GM23338 (cell line): ENCODE data around the gene MYLK2. TPM values are rescaled to one million over a fixed set of nuclear protein-coding genes. Genes with fewer than 3 reads are reported as not detected.

Experiments
- ATAC-seq: fragments of 200-7000 bp; cut with Tn5 transposase; 3 replicates; pipeline ENCODE4 v1.9.1; 2020
- DNase-seq: peaks from one replicate; pipeline ENCODE4 v3.0.0-alpha.2; 2015; ENCODE audit warnings: low spot score
- H2AFZ ChIP-seq: fragments of 200-600 bp; sonication (generic); 2 replicates; pipeline ENCODE4 v1.8.0; 2016; ENCODE audit warnings: antibody characterized with exemption, mild to moderate bottlenecking, moderate library complexity
- H3F3A ChIP-seq: fragments of 200-600 bp; sonication (generic); replicated peaks from 2 replicates; pipeline ENCODE4 v1.8.0; 2017; ENCODE audit warnings: antibody characterized with exemption, mixed run types, low read depth
- H3K27ac ChIP-seq: fragments of 200-600 bp; sonication (generic); 2 replicates; pipeline ENCODE4 v1.6.1; 2016; ENCODE audit warnings: low read depth
- H3K27me3 ChIP-seq: fragments of 200-600 bp; sonication (generic); 2 replicates; pipeline ENCODE4 v1.8.0; 2016; ENCODE audit warnings: mild to moderate bottlenecking, mixed run types, moderate library complexity; ENCODE audit not compliant: insufficient read depth
- H3K36me3 ChIP-seq: fragments of 200-600 bp; sonication (generic); 2 replicates; pipeline ENCODE4 v1.8.0; 2016; ENCODE audit warnings: mild to moderate bottlenecking; ENCODE audit not compliant: insufficient read depth
- H3K4me1 ChIP-seq: fragments of 200-600 bp; sonication (generic); 2 replicates; pipeline ENCODE4 v1.8.0; 2016; ENCODE audit warnings: mild to moderate bottlenecking, moderate library complexity; ENCODE audit not compliant: insufficient read depth
- H3K4me2 ChIP-seq: fragments of 200-600 bp; sonication (generic); 2 replicates; pipeline ENCODE4 v1.7.1; 2017; ENCODE audit warnings: mixed run types
- H3K4me3 ChIP-seq: fragments of 200-600 bp; sonication (generic); 2 replicates; pipeline ENCODE4 v1.6.1; 2016; ENCODE audit warnings: mixed run types
- H3K79me2 ChIP-seq: fragments of 200-600 bp; sonication (generic); replicated peaks from 2 replicates; pipeline ENCODE4 v1.8.0; 2017; ENCODE audit warnings: mild to moderate bottlenecking; ENCODE audit not compliant: insufficient read depth
- H3K9me2 ChIP-seq: fragments of 200-600 bp; sonication (generic); 2 replicates; pipeline ENCODE4 v1.8.0; 2017; ENCODE audit not compliant: insufficient read depth
- H4K20me1 ChIP-seq: fragments of 200-600 bp; sonication (generic); replicated peaks from 2 replicates; pipeline ENCODE4 v1.8.0; 2017; ENCODE audit warnings: mild to moderate bottlenecking; ENCODE audit not compliant: insufficient read depth
- H3K27ac Mint-ChIP-seq: 2 replicates; pipeline ENCODE4 v1.8.0; 2020; ENCODE audit warnings: inconsistent platforms, mild to moderate bottlenecking, moderate library complexity, mixed read lengths
- H3K27me3 Mint-ChIP-seq: 3 replicates; pipeline ENCODE4 v1.8.0; 2022; ENCODE audit warnings: low read depth, mild to moderate bottlenecking, moderate library complexity, mixed read lengths, inconsistent platforms; ENCODE audit not compliant: insufficient read depth, poor library complexity
- H3K36me3 Mint-ChIP-seq: 3 replicates; pipeline ENCODE4 v1.8.0; 2021; ENCODE audit warnings: low read depth, mild to moderate bottlenecking, inconsistent platforms, moderate library complexity, mixed read lengths
- H3K4me1 Mint-ChIP-seq: 3 replicates; pipeline ENCODE4 v1.8.0; 2020; ENCODE audit warnings: mild to moderate bottlenecking, inconsistent platforms, mixed read lengths
- H3K4me3 Mint-ChIP-seq: 3 replicates; pipeline ENCODE4 v1.8.0; 2021; ENCODE audit warnings: moderate library complexity, mild to moderate bottlenecking, inconsistent platforms, mixed read lengths
- H3K9me3 Mint-ChIP-seq: 3 replicates; pipeline ENCODE4 v1.8.0; 2020; ENCODE audit warnings: moderate library complexity, mild to moderate bottlenecking, inconsistent platforms, mixed read lengths
- CREB1 ChIP-seq: fragments of 250-450 bp; sonication (Bioruptor Pico); IDR thresholded peaks from 2 replicates; pipeline ENCODE4 v1.5.0; 2020; ENCODE audit warnings: low read depth, mild to moderate bottlenecking, moderate library complexity
- CTCF ChIP-seq, 2 experiments: fragments of 200-600 bp in 1 of 2; sonication (generic) in 1 of 2; conservative IDR thresholded peaks; 2 replicates each; pipeline versions ENCODE4 v1.5.1 to v1.6.1; 2016 to 2017; ENCODE audit warnings: antibody characterized with exemption in 2 of 2, low read depth in 2 of 2, mild to moderate bottlenecking in 2 of 2, moderate library complexity in 1 of 2
- ETS1 ChIP-seq: IDR thresholded peaks from 2 replicates; pipeline ENCODE4 v1.6.1; 2016; ENCODE audit warnings: antibody characterized with exemption
- EZH2 ChIP-seq: fragments of 200-600 bp; sonication (generic); IDR thresholded peaks from one replicate; pipeline ENCODE4 v1.8.0; 2017; ENCODE audit warnings: antibody characterized with exemption, mild to moderate bottlenecking, low read depth; ENCODE audit not compliant: unreplicated experiment
- EZH2phosphoT487 ChIP-seq: fragments of 200-600 bp; sonication (generic); IDR thresholded peaks from one replicate; pipeline ENCODE4 v1.8.1; 2018; ENCODE audit warnings: antibody characterized with exemption; ENCODE audit not compliant: unreplicated experiment
- JUNB ChIP-seq: IDR thresholded peaks from one replicate; pipeline ENCODE4 v1.6.1; 2016; ENCODE audit warnings: antibody characterized with exemption; ENCODE audit not compliant: unreplicated experiment
- NANOG ChIP-seq: IDR thresholded peaks from 2 replicates; pipeline ENCODE4 v1.6.1; 2016; ENCODE audit warnings: antibody characterized with exemption, borderline replicate concordance
- POLR2AphosphoS5 ChIP-seq: IDR thresholded peaks from 2 replicates; pipeline ENCODE4 v1.6.1; 2016; ENCODE audit warnings: antibody characterized with exemption, low read depth
- REST ChIP-seq: IDR thresholded peaks from one replicate; pipeline ENCODE4 v1.6.1; 2018; ENCODE audit warnings: antibody characterized with exemption; ENCODE audit not compliant: unreplicated experiment
- STAT1 ChIP-seq: IDR thresholded peaks from one replicate; pipeline ENCODE4 v1.6.1; 2016; ENCODE audit warnings: antibody characterized with exemption; ENCODE audit not compliant: unreplicated experiment
- ZNF114 ChIP-seq: fragments of 250-450 bp; sonication (Bioruptor Pico); IDR thresholded peaks from 2 replicates; pipeline ENCODE4 v1.5.0; 2020; ENCODE audit warnings: mild to moderate bottlenecking, moderate library complexity
- ZNF331 ChIP-seq: fragments of 250-450 bp; sonication (Bioruptor Pico); IDR thresholded peaks from 2 replicates; pipeline ENCODE4 v1.5.0; 2020; ENCODE audit warnings: low read depth, mild to moderate bottlenecking, moderate library complexity
- polyA plus RNA-seq: library from polyadenylated mRNA; unstranded; fragments of >200 nt; fragmentation: Nextera tagmentation; extraction: Ambion mirVana; gene quantifications from 2 replicates; pipeline ENCODE4 v1.2.1, GENCODE V29; 2016
- total RNA-seq: library from RNA; depleted of rRNA; stranded (reverse); fragments of >200 nt; shearing (Covaris generic); gene quantifications from 2 replicates; pipeline ENCODE4 v1.2.3, GENCODE V29; 2014
- TF ChIP-seq, protein P1 (sequence below): fragments of 250-450 bp; sonication (Bioruptor Pico); IDR thresholded peaks from 2 replicates; pipeline ENCODE4 v1.5.0; 2020; ENCODE audit warnings: mild to moderate bottlenecking, moderate library complexity

The MYLK2 gene
- total and polyA plus RNA-seq, 2 experiments from 2014 or later, result 0.21 to 0.28 TPM

DNA sequence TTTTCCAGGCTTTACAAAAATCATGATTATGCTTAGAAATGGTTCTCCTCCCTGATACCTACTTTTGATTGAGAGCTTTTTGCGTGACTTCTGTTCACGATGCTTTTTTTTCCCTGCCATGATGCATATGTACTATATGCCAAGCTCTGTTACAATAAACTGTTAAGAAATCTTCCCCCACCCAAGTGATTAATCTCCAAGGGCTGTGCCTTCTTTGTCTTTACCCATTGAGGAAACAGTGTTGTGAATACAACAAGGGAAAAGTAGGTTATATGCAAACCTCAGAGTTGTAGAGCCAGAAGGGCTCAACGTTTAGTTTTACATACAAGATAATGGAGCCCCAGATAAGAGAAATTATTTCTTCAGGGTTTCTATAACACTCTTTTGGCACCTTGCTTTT is 34.1 kb upstream of the MYLK2 start:
- Histone ChIP-seq H3F3A (peaks cover 7% of the 10 kb centered on the region; the same call in 1 of the 2 replicates), H3K4me2 (no peak overlapping the region), H3K27ac (peak overlapping the region; percentile 57), H3K9me2 (no peaks in the 10 kb centered on the region), H3K4me3 (no peak overlapping the region), H3K4me1 (peaks cover 19% of the 10 kb centered on the region), H3K79me2 (no peaks in the 10 kb centered on the region), H4K20me1 (peaks cover 33% of the 10 kb centered on the region), H2AFZ (no peak overlapping the region), H3K27me3 (no peaks in the 10 kb centered on the region), H3K36me3 (peaks cover 71% of the 10 kb centered on the region)
- Mint-ChIP-seq H3K36me3 (peaks cover 78% of the 10 kb centered on the region), H3K9me3 (no peaks in the 10 kb centered on the region), H3K27ac (peak overlapping the region; percentile 64), H3K27me3 (no peaks in the 10 kb centered on the region), H3K4me1 (peaks cover 37% of the 10 kb centered on the region), H3K4me3 (no peak overlapping the region)
- ATAC-seq (no peak), DNase-seq (no peak)
- TF ChIP-seq ZNF114 (CRISPR knock-in tag) (no peak), EZH2phosphoT487 (no peak), REST (no peak), ZNF331 (CRISPR knock-in tag) (no peak), CTCF (conservative IDR thresholded peaks at IDR 0.05; ENCODE audit: low read depth in 2 of 2) (no peak), NANOG (no peak), EZH2 (no peak), POLR2AphosphoS5 (no peak), ETS1 (no peak), JUNB (no peak), STAT1 (no peak), CREB1 (no peak)
- TF ChIP-seq, protein P1, sequence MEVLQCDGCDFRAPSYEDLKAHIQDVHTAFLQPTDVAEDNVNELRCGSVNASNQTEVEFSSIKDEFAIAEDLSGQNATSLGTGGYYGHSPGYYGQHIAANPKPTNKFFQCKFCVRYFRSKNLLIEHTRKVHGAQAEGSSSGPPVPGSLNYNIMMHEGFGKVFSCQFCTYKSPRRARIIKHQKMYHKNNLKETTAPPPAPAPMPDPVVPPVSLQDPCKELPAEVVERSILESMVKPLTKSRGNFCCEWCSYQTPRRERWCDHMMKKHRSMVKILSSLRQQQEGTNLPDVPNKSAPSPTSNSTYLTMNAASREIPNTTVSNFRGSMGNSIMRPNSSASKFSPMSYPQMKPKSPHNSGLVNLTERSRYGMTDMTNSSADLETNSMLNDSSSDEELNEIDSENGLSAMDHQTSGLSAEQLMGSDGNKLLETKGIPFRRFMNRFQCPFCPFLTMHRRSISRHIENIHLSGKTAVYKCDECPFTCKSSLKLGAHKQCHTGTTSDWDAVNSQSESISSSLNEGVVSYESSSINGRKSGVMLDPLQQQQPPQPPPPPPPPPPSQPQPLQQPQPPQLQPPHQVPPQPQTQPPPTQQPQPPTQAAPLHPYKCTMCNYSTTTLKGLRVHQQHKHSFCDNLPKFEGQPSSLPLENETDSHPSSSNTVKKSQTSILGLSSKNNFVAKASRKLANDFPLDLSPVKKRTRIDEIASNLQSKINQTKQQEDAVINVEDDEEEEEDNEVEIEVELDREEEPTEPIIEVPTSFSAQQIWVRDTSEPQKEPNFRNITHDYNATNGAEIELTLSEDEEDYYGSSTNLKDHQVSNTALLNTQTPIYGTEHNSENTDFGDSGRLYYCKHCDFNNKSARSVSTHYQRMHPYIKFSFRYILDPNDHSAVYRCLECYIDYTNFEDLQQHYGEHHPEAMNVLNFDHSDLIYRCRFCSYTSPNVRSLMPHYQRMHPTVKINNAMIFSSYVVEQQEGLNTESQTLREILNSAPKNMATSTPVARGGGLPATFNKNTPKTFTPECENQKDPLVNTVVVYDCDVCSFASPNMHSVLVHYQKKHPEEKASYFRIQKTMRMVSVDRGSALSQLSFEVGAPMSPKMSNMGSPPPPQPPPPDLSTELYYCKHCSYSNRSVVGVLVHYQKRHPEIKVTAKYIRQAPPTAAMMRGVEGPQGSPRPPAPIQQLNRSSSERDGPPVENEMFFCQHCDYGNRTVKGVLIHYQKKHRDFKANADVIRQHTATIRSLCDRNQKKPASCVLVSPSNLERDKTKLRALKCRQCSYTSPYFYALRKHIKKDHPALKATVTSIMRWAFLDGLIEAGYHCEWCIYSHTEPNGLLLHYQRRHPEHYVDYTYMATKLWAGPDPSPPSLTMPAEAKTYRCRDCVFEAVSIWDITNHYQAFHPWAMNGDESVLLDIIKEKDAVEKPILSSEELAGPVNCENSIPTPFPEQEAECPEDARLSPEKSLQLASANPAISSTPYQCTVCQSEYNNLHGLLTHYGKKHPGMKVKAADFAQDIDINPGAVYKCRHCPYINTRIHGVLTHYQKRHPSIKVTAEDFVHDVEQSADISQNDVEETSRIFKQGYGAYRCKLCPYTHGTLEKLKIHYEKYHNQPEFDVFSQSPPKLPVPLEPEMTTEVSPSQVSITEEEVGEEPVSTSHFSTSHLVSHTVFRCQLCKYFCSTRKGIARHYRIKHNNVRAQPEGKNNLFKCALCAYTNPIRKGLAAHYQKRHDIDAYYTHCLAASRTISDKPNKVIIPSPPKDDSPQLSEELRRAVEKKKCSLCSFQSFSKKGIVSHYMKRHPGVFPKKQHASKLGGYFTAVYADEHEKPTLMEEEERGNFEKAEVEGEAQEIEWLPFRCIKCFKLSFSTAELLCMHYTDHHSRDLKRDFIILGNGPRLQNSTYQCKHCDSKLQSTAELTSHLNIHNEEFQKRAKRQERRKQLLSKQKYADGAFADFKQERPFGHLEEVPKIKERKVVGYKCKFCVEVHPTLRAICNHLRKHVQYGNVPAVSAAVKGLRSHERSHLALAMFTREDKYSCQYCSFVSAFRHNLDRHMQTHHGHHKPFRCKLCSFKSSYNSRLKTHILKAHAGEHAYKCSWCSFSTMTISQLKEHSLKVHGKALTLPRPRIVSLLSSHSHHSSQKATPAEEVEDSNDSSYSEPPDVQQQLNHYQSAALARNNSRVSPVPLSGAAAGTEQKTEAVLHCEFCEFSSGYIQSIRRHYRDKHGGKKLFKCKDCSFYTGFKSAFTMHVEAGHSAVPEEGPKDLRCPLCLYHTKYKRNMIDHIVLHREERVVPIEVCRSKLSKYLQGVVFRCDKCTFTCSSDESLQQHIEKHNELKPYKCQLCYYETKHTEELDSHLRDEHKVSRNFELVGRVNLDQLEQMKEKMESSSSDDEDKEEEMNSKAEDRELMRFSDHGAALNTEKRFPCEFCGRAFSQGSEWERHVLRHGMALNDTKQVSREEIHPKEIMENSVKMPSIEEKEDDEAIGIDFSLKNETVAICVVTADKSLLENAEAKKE (CRISPR knock-in tag), result no peak
